HepG2 (cell line): ENCODE measurements around the gene SMNDC1. TPM values are rescaled to one million over a fixed set of nuclear protein-coding genes. Genes with fewer than 3 reads are reported as not detected.
A peak's percentile ranks its signal among the peaks of the same experiment; 100 is the strongest.

Source experiments
- ATAC-seq: fragments of 200-7000 bp; cut with Tn5 transposase; 3 replicates; pipeline ENCODE4 v1.9.1; 2020; ENCODE audit warnings: mild to moderate bottlenecking, moderate library complexity
- BruUV-seq: library from RNA; stranded (reverse); fragments of 400-500 nt; replicated peaks from 2 replicates; lab custom pipeline; 2021; lab: Mats Ljungman, UMichigan
- CTCF ChIA-PET: fragments of 300-600 bp; formaldehyde crosslinking; extraction: SDS; loops from one replicate; lab custom pipeline; 2021; ENCODE audit warnings: low total read pairs, inconsistent platforms, low intra/inter-chr PET ratio; lab: Yijun Ruan, JAX
- POLR2A ChIA-PET: fragments of 350-600 bp; sonication (Branson Sonifier 250); formaldehyde crosslinking; loops from one replicate; lab custom pipeline; 2020; ENCODE audit warnings: antibody characterized with exemption, inconsistent platforms; lab: Yijun Ruan, JAX
- DNase-seq: peaks from one replicate; pipeline ENCODE4 v3.0.0-alpha.2; 2015; ENCODE audit warnings: low spot score
- FAIRE-seq: peaks from 3 replicates; lab custom pipeline; 2011; peaks lifted over from hg19 to GRCh38; lab: Jason Lieb, UNC
- H2AFZ ChIP-seq: one replicate; pipeline ENCODE4 v1.6.1; 2011; ENCODE audit warnings: low read length, inconsistent platforms
- H3K27ac ChIP-seq: fragments of 300-600 bp; 3 replicates; pipeline ENCODE4 v1.8.0; 2011; ENCODE audit warnings: mixed run types, mild to moderate bottlenecking, mixed read lengths, low read length, inconsistent platforms; ENCODE audit not compliant: insufficient read depth; ENCODE audit errors: extremely low read length
- H3K27me3 ChIP-seq, 2 experiments: fragments of 200-600 bp in 1 of 2; 2 replicates in 1 of 2; 3 replicates in 1 of 2; pipeline versions ENCODE4 v1.6.0 to v1.8.0; 2011; ENCODE audit warnings: low read length in 2 of 2, mild to moderate bottlenecking in 2 of 2, moderate library complexity in 2 of 2, inconsistent platforms in 1 of 2; ENCODE audit not compliant: insufficient read depth in 2 of 2, control insufficient read depth in 1 of 2
- H3K36me3 ChIP-seq, 2 experiments: fragments of 200-600 bp in 1 of 2; replicated peaks in 1 of 2; 2 replicates in 1 of 2; 3 replicates in 1 of 2; pipeline versions ENCODE4 v1.5.1 to v1.8.0; 2011; ENCODE audit warnings: low read length in 2 of 2, inconsistent platforms in 1 of 2; ENCODE audit not compliant: insufficient read depth in 2 of 2, control insufficient read depth in 1 of 2
- H3K4me1 ChIP-seq: 2 replicates; pipeline ENCODE4 v1.5.1; 2012; ENCODE audit warnings: low read length, inconsistent platforms; ENCODE audit not compliant: insufficient read depth
- H3K4me2 ChIP-seq: 2 replicates; pipeline ENCODE4 v1.6.0; 2011; ENCODE audit warnings: low read depth, low read length, inconsistent platforms
- H3K4me3 ChIP-seq, 3 experiments: fragments of 200-600 bp in 1 of 3; sonication (generic), shearing (Covaris generic) in 1 of 3; replicated peaks in 1 of 3; 2 replicates each; pipeline ENCODE4 v1.5.1; 2011 to 2016; ENCODE audit warnings: low read length in 3 of 3, inconsistent platforms in 2 of 3, low read depth in 2 of 3, mild to moderate bottlenecking in 2 of 3, control low read depth in 1 of 3, mixed read lengths in 1 of 3; ENCODE audit not compliant: insufficient read depth in 1 of 3
- H3K79me2 ChIP-seq: one replicate; pipeline ENCODE4 v1.6.1; 2011; ENCODE audit warnings: low read length, inconsistent platforms; ENCODE audit not compliant: insufficient read depth
- H3K9ac ChIP-seq: 2 replicates; pipeline ENCODE4 v1.6.0; 2011; ENCODE audit warnings: mild to moderate bottlenecking, low read depth, low read length, inconsistent platforms; ENCODE audit not compliant: insufficient read depth
- H3K9me3 ChIP-seq: 2 replicates; pipeline ENCODE4 v1.5.1; 2012; ENCODE audit warnings: mild to moderate bottlenecking, low read length
- H4K20me1 ChIP-seq: 2 replicates; pipeline ENCODE4 v1.6.0; 2011; ENCODE audit warnings: inconsistent platforms, mild to moderate bottlenecking, low read length, moderate library complexity; ENCODE audit not compliant: insufficient read depth
- ATRX ChIP-seq: sonication (generic); formaldehyde crosslinking; IDR thresholded peaks from 2 replicates; pipeline ENCODE4 v1.4.0; 2020; ENCODE audit warnings: missing genetic modification reagents, borderline replicate concordance
- BORCS8-MEF2B ChIP-seq: sonication (generic); formaldehyde crosslinking; IDR thresholded peaks from 2 replicates; pipeline ENCODE4 v1.8.0; 2022; ENCODE audit warnings: mild to moderate bottlenecking, missing genetic modification reagents
- MAFK ChIP-seq, 2 experiments: IDR thresholded peaks in 1 of 2; conservative IDR thresholded peaks in 1 of 2; 2 replicates each; pipeline ENCODE4 v1.6.1; 2011; ENCODE audit warnings: improper control_type of control experiment in 2 of 2, low read length in 2 of 2
- NKX3-1 ChIP-seq: sonication (generic); formaldehyde crosslinking; IDR thresholded peaks from 2 replicates; pipeline ENCODE4 v1.5.0; 2020; ENCODE audit warnings: missing genetic modification reagents
- ZNF639 ChIP-seq: conservative IDR thresholded peaks from 2 replicates; pipeline ENCODE4 v1.6.1; 2018; ENCODE audit warnings: missing genetic modification reagents
- WGBS: methylation state at CpG from one replicate; pipeline ENCODE4 v1.1.6; 2017; ENCODE audit warnings: low lambda C conversion rate; 5-methylcytosine and 5-hydroxymethylcytosine counted together
- in situ Hi-C: cut with HindIII; loops from 2 replicates; pipeline ENCODE4 v1.10.0; 2017; ENCODE audit warnings: low pct_unique_long_range_greater_than_20kb; ENCODE audit not compliant: extremely low pct_ligation_motif_present
- intact Hi-C: fragments of 100-400 bp; cut with micrococcal nuclease; formaldehyde crosslinking; loops from one replicate; pipeline ENCODE4 v1.10.0; 2022; ENCODE audit not compliant: unreplicated experiment
- polyA plus RNA-seq, 8 experiments: library from polyadenylated mRNA; depleted of rRNA in 3 of 8; stranded (reverse) in 7 of 8; unstranded in 1 of 8; fragments of >200 nt; fragmentation: Illumina TruSeq in 4 of 8; extraction: Trizol in 4 of 8; gene quantifications; 2 replicates each; pipeline versions ENCODE4 v1.2.1 to v1.2.3, GENCODE V29; 2011 to 2016; ENCODE audit warnings: low read depth in 4 of 8, missing spikeins in 1 of 8, mixed read lengths in 1 of 8; ENCODE audit not compliant: insufficient read depth in 1 of 8
- total RNA-seq, 5 experiments: library from RNA; depleted of rRNA; stranded (reverse); fragments of >200 nt; fragmentation: Illumina TruSeq; extraction: Trizol; gene quantifications; 2 replicates each; pipeline ENCODE4 v1.2.3, GENCODE V29; 2016; ENCODE audit warnings: low read depth in 1 of 5

SMNDC1 gene
- total and polyA plus RNA-seq, 2 of the 13 experiments (the other 11 are each of a cell fraction or from before 2014, with no cell fraction given): 7.8 to 8.9 TPM

- Histone ChIP-seq H3K4me2 (no peak overlapping the region), H3K27me3 (no peaks in the 10 kb centered on the region; a peak in 1 of 5 replicates), H3K9me3 (0 out of 2 replicates have a peak, but pooled peaks cover under 1% of the 10 kb centered on the region), H3K36me3 (0 out of 5 replicates have a peak, but pooled peaks cover 0 to 2% of the 10 kb centered on the region in 2 experiments), H4K20me1 (0 out of 2 replicates have a peak, but pooled peaks cover 2% of the 10 kb centered on the region), H3K4me3 (no peak overlapping the region)
- DNase-seq: no peak
- intact Hi-C loops: no loop called here
- CTCF ChIA-PET: no interaction called here
- TF ChIP-seq NKX3-1 (no peak), BORCS8-MEF2B (CRISPR knock-in tag) (no peak), ATRX (no peak)
- TF ChIP-seq, all 625 proteins: peak for 0
- POLR2A ChIA-PET: no interaction called here
- 91% methylated on average over 1 of the region's 1 CpG for WGBS
- FAIRE-seq (no peak), ATAC-seq (no peak)
- in situ Hi-C loops: no loop called here
- BruUV-seq: no TSS peak
- H3K9ac ChIP-seq: no peak overlapping the region
- H2AFZ ChIP-seq: no peak overlapping the region
- no peaks in the 10 kb centered on the region for H3K79me2 ChIP-seq
- no peak overlapping the region for H3K27ac ChIP-seq
- H3K4me1 ChIP-seq: no peaks in the 10 kb centered on the region
These were observed 43.8 kb downstream of the SMNDC1 start for GRCh38 chr10:110260746-110261477.

- intact Hi-C loops: no loop called here
- Histone ChIP-seq H3K79me2 (no peaks in the 10 kb centered on the region), H3K4me2 (no peak overlapping the region), H2AFZ (no peak overlapping the region), H4K20me1 (0 out of 2 replicates have a peak, but pooled peaks cover 2% of the 10 kb centered on the region), H3K27ac (no peak overlapping the region), H3K36me3 (0 out of 5 replicates have a peak, but pooled peaks cover 0 to 2% of the 10 kb centered on the region in 2 experiments)
- no peak for ATAC-seq
- no peak for DNase-seq
- POLR2A ChIA-PET: no interaction called here
- no peak for TF ChIP-seq ZNF639 (CRISPR knock-in tag)
- peak; percentile 1 to 22; a peak in 1 of 4 replicates for TF ChIP-seq MAFK (conservative IDR thresholded peaks at IDR 0.05 in 1 of 2, IDR thresholded peaks at IDR 0.05 in 1 of 2; ENCODE audit: low read length in 2 of 2)
- TF ChIP-seq, all 625 proteins: peak for 1
- in situ Hi-C loops: no loop called here
- Histone ChIP-seq H3K27me3 (no peaks in the 10 kb centered on the region; a peak in 1 of 5 replicates), H3K4me3 (no peak overlapping the region), H3K9ac (no peak overlapping the region), H3K4me1 (no peaks in the 10 kb centered on the region), H3K9me3 (peaks cover 4% of the 10 kb centered on the region; the same call in 1 of the 2 replicates)
- no peak for FAIRE-seq
- CTCF ChIA-PET: no interaction called here
- BruUV-seq: no TSS peak
These were observed 45.4 kb downstream of the SMNDC1 start for GRCh38 chr10:110259317-110259716.
